HG03280 (cell line): ENCODE measurements around the gene OR51B5.
A peak's percentile ranks its signal among the peaks of the same experiment; 100 is the strongest.
"Not testable (repeated sequence)": the region's sequence is repeated elsewhere in the genome, so short reads cannot be mapped to it uniquely, and the experiment has no call there.

ENCODE experiments used
- ATAC-seq: cut with Tn5 transposase; IDR thresholded peaks from one replicate; pipeline ENCODE4 v1.9.1; 2021; ENCODE audit warnings: mild to moderate bottlenecking, moderate library complexity; ENCODE audit not compliant: unreplicated experiment

OR51B5 gene, protein sequence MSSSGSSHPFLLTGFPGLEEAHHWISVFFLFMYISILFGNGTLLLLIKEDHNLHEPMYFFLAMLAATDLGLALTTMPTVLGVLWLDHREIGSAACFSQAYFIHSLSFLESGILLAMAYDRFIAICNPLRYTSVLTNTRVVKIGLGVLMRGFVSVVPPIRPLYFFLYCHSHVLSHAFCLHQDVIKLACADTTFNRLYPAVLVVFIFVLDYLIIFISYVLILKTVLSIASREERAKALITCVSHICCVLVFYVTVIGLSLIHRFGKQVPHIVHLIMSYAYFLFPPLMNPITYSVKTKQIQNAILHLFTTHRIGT

DNA sequence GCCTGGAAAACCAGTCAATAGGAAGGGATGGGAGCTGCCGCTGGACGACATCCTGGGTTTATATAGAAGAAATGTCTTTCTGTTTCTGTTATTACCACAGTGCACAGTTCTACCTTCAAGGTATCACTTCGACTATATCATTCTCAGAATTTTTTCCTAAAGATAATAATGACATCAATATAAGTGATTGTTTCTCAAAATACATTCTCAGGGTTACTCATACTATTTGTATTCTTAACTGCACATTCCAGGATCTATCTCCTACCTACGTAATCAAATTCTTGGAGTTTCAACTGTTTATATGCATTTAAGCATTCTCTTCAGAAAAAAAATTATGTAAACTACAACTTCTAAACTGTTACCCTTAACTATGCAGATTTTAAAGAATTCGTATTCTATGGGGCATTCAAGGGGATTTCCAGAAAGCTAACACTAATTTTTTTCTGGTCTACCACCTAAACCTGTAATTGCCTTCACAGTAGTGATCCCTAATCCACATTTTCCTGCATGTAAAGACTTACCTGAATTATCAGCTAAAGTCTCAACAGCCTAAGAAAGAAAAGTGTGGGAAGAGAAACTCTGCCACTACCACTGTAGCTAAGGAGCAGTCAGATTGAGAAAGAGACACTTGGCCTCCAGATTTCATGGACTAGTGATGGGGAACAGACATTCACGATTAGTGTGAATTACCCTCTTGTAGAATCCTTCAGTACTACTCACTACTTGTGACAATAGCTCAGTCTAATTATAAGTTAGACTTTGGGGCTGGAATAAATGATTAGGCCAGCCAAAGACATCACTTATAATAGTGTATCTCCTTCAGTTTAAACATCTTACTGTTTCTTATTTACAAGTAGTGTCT is at the start of gene OR51B5:
Gene OR51B5 (minus strand): TSS at position 51 of the 862 bp plus-strand sequence. CDS start 0 bp downstream, at position 51.
- no peak for ATAC-seq

DNA sequence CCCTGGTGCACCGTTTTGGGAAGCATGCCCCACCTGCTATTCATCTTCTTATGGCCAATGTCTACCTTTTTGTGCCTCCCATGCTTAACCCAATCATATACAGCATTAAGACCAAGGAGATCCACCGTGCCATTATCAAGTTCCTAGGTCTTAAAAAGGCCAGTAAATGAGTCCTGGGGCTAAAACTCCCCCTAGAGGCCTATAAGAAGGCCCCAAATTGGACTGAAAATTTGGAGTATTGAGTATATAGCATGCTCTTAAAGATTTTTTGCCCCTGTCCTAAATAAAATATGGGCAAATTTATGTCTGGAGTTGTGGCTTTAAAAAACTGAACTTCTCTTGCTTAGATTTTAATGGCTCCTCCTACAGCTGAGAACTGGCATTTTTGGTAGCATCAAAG is 46.9 kb upstream of the OR51B5 start:
- no peak for ATAC-seq

DNA sequence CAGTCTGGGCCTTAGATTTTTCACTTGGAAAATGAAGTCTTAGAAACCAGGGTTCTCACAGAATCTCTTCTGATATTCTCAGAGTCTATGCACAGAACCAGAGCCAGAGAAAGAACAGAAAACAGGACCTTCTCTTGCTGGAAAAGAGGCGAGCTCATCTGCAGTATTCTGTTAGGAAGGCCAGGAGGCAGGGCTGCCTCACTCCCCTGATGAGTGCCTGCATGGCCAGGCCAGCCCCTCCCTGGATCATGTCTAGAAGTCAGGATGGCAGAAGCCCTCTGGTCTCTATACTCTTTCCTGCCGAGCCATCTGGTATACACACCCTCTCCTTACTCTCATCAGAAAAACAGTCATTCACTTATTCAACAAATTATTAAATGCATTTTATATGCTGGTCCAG is 41.0 kb upstream of the OR51B5 start:
- no peak for ATAC-seq

DNA sequence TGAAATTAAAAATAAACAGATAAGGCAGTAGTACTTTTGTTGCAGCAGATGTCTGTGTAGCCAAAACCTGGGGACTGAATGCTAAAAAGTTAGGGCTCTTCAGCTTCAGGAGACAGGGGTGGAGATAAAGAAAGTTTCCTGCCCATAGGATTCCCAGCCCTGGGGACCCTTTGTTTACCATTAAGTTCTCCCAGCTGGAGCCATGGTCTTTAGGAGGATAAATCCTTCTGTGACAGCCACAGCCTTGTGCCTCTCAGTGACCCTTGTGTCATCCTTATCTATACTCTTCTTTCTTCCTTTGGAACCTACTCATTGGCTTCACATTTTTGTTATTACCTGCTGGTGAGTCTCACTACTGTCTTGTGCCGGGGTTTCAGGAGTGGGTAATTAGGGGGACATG is 40.3 kb upstream of the OR51B5 start, which contains the start of gene OR51M1:
Gene OR51M1 (plus strand): TSS at position 237 of the 400 bp plus-strand sequence. CDS start 5,587 bp downstream, outside the sequence.
- no peak for ATAC-seq

DNA sequence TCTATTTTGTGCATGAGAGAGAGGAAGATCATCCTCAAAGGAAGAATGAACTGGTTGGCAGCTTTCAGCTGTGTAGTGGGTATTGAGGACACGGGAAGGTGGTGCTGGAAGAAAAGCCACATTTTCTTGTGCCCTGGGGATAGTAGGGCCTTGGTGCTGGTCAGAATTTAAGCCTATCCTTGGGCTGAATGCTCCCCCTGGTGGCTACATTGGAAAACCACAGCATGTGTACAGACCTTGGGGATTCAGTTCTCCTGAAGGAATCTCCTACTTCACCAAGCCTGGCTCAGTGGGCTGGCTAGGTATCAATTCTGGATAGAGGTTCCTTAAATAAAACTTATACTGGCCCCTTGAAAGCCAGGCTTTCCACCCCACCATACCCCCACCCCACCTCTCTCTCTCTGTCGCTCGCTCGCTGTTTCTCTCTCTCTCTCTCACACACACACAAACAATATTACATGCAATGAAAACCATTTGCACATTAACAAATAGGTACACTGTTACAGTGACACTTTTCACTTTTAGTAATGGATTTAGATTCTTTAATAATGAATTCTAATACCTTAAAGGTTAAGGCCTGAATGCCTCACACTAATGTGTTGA is 37.5 kb upstream of the OR51B5 start:
- peak; percentile 86 for ATAC-seq

DNA sequence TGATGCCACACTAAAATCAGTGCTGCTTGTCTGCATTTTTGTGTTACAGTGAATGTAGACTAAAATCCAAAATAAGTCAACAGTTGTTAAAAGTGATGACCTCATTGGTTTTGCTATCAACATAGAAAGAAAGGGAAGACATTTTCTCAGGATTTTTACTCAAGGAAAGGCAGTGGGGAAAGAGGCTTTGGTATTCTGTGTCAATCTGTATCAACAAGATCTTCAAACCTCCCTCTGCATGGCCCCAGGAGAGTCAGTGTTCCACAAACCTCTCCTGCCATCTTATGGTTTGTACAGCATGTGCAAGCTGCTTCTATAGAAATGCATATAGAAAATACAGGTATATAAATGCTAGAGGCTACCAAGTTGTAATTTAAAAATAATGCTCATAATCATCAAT is 26.5 kb upstream of the OR51B5 start:
- ATAC-seq = no peak

DNA sequence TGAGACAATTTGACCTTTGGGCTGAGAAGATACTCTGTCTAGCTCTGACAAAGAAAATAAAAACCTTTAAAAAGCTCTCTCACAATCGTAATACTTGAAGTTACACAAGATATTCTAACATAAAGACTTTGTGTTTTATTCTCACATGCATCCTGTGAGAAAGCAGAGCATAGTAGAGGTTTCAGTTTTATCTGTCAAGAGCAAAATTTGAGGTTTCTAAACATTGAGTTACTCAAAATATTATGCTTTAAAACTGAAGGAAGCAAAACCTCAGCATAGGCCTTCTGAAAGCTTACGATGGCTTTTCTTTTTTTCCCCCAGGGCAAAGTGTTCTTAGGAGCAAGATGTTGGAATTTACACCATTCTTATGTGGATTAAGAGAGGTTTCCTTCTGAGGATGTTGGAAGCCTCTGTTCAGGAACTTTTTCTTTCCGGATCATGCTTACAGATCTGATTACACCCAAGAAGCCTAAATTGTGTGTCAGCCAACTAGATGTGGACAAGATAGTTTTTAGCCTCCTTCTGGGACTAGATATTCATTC is 25.2 kb upstream of the OR51B5 start:
- ATAC-seq = no peak

DNA sequence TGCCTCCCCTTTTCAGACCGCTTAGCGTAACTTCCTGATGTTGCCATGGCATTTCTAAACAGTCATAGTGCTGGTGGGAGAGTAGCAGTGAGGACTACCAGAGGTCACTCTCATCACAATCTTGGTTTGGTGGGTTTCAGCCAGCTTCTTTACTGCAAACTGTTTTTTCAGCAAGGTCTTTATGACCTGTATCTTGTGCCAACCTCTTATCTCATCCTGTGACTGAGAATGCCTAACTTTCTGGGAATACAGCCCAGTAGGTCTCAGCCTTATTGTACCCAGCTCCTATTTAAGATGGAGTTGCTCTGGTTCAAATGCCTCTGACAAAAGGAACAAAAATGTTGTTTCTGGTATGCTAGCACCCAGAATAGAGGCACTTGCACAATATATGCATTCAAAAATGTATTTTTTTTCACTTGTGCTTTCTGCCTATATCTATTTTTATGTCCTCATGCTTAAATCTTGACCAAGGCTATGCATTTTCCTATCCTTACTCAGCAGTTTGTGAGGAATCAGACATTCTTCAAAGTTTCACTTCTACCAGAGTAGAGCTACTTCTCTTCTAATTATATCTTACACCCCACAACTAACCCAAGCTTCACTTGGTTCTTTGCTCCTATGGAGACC is 24.2 kb upstream of the OR51B5 start:
- no peak for ATAC-seq

DNA sequence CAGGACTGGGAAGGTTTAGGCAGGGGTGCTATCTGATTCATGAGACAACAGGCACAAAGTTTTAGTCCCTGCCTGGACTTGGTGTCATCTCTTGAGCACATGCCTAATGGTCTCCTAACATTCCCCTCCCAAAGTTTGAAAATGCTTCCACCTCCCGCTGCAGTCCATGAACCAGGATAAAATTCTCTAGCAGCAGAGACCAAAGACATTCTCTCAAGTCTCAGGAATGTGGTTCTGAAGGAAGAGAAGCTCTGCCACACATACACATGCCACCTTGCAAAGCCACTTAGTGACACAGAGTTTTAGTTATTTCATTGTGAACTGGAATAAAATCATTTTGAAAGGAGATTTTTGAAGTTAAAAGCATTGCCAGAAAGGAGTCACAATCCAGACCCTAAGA is 23.5 kb upstream of the OR51B5 start:
- no peak for ATAC-seq

DNA sequence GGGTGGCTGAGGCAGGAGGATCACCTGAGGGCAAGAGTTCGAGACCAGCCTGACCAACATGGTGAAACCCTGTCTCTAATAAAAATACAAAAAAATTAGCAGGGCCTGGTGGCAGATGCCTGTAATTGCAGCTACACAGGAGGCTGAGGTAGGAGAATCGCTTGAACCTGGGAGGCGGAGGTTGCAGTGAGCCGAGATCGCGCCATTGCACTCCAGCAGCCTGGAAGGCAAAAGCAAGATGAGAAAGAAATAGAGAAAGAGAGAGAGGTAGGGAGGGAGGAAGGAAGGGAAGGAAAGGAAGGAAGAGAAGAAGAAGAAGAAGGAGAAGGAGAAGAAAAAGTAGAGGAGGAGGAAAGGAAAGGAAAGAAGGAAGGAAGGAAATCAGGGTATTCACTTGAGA is 23.0 kb upstream of the OR51B5 start:
- not testable (repeated sequence) for ATAC-seq

DNA sequence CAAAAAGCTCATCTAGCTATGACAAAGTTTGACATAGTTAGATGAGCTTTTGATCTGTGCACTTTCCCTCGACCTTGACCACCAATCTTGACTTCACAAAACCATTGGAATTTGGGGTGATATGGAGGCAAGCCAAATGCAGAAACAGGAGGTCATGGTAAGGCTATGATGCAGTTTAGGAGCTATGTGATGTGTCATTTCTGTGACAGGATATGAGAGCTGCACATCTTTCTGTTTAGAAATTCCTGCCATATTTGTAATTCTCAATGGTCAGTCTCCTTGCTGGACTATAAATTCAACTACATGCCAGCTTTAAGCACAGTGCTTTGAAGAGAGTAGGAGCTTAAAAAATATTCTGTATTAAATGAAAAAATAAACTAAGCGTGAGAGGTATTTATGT is 20.9 kb upstream of the OR51B5 start:
- no peak for ATAC-seq

DNA sequence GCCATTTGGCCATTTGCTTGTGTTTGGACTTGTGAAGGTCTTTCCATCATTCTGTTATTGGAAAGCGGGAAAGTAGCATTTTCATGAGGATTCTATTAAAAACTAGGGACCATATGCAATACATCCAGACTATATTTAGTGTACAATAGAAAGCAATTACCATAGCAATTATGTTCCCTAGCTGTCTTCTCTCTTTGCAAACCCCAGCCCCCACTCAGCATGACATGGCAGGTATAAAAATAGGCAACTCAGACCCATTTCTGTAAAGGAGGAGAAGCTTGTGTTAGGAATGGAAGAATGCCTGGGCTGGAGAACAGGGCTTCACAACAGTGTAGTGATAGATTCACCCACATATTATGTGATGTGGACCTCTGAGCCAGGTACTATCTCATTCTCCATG is 20.4 kb upstream of the OR51B5 start:
- ATAC-seq = no peak

DNA sequence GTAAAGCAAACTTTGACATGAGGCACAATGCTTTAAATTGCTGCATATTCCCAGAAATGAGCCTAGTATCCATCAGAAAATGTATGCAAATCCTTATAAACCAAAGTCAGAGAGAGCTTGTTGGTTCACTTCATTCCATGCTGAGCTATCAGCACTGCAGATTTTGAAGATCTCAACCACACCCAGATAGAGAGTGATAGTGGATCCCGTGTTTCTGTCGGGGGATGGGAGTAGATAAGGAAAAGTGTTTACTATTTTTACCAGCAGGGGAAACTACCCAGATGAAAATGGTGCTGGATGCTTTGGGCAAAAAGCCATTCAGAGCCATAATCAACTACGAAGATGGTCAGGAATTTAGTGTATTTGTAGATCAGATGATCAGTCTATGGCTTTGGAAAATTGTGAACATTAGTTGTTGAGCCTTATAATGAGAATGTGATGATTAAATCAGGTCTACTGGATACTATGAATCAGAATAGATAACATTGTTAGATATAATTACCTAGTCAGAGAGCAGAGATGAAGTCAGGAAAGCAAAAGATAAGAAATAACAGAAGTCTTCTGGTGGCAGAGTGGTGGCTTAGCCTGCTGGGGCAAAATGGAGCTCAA is 18.8 kb upstream of the OR51B5 start:
- no peak for ATAC-seq

DNA sequence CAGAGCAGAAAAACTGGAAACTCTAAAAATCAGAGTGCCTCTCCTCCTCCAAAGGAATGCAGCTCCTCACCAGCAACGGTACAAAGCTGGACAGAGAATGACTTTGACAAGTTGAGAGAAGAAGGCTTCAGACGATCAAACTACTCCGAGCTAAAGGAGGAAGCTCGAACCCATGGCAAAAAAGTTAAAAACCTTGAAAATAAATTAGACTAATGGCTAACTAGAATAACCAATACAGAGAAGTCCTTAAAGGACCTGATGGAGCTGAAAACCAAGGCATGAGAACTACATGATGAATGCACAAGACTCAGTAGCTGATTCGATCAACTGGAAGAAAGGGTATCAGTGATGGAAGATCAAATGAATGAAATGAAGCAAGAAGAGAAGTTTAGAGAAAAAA is 12.7 kb upstream of the OR51B5 start:
- ATAC-seq = not testable (repeated sequence)

DNA sequence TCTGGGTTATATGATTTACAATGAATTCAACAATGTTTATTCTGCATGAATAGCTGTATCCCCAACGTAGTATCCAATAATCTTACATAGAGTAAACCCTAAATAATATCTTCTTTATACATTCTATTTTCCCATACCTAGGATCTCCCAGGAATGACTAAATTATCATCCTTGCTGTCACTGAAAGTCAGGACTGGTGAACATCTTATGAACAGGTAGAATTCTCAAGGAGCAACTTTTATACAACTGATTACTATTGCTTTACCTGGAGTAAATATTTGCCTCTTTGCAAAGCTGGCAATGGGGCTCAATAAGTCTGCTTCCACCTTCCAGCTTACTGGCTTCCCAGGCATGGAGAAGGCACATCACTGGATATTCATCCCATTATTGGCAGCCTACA is 7.9 kb upstream of the OR51B5 start, which contains the start of gene OR51B6:
Gene OR51B6 (plus strand): TSS at position 301 of the 400 bp plus-strand sequence. CDS start 0 bp downstream, at position 301.
- ATAC-seq = no peak

DNA sequence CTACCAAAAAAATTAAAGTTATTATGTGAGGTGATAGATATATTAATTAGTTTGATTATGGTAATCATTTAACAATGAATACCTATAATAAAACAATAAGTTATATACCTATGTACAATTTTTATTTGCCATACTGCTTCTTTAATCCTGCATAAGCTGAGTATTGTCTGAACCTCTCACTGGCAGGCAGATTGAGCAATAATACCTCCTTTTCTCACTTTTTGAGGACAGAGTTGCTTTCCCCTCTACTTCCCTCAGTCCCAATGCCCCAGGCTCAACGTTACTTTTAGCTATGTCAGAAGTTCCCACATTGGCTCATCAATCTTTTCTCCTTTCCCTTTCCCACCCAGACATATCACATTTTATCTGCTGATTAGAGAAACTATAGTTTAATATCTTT is 6.2 kb upstream of the OR51B5 start:
- no peak for ATAC-seq

DNA sequence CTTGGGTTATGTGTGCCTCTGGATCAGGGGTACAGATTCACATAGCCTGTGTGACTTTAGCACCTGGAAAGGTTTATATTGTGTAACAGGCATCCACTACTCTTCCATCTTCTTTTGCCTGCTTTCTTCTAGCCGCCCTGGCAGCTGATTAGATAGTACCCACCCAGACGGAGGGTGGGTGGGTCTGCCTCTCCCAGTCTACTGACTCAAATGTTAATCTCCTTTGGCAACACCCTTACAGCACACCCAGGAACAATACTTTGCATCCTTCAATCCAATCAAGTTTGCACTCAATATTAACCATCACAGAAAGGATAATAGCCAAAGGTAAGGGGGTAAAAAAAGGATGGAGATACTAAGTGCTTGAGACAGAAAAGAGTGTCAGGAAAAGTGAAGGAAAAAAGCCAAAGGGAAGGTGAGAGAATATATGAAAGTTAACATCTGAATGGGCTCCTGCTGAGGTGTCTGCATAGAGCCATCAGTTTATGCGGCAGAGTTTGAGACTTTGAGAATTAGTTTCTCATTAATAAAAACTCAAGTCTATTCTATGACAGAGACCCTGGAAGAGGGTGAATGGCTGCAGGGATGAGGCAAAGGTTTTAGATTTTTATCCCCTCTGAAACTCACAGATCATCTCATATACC is 5.3 kb upstream of the OR51B5 start:
- no peak for ATAC-seq

DNA sequence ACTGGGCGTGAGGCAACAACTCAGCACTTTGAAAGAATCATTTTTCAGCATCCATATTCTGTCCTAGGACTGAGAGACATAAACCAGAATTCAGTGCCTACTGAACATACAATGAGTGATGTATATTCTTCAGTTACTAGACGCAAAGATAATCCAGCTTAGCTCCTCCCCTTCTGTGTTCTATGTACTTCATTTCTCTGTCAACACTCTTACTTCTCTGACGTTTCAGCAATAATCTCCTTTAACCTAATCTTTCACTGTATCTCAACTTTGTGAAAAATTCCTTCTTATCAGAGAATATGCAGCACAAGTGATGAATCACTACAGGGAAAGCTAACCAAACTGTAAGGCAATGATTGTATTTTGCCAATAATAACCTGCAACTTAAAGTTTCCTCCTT is 2.5 kb upstream of the OR51B5 start:
- no peak for ATAC-seq

DNA sequence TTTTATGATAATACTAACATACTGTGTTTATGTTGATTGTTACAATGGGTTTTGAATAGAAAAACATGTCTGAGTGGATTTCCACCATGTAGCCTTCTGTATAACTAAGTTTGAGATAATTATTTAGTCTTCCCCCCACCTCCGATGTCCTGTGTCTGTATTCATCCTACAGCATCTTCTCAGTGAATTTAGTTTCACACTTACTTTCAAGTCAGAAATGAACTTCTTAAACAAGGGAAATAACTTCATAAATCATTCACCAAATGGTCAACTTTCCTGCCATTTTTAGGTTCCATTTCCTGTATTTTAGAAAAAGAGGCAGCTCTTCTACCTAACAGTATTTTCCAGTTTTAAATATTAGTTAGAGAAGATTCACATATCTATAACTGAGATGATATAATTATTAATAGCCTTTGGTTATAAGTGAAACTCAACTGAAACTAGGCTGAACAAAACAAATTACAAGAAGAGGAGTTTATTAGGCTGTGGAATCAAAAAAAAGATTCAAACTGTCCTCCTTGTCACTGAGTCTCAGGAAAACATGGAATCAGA is 3.5 kb downstream of the OR51B5 start:
- no peak for ATAC-seq

DNA sequence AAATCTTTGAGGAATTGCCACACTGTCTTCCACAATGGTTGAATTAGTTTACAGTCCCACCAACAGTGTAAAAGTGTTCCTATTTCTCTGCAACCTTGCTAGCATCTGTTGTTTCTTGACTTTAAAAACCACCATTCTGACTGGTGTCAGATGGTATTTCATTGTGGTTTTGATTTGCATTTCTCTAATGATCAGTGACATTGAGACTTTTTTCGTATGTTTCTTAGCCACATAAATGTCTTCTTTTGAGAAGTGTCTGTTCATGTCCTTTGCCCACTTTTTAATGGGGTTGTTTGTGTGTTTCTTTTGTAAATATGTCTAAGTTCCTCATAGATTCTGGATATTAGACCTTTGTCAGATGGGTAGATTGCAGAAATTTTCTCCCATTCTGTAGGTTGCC is 6.1 kb downstream of the OR51B5 start:
- not testable (repeated sequence) for ATAC-seq
